ENCODE data around the gene ICAM1.

ICAM1 gene

GRCh38 chr19:10245189-10245939, 25.6 kb upstream of the ICAM1 start:
- DNase-seq (ENCODE audit: low read depth): no peak

GRCh38 chr19:10246511-10246910, 24.4 kb upstream of the ICAM1 start:
- no peak for DNase-seq (ENCODE audit: low read depth)

GRCh38 chr19:10251792-10252694, 18.9 kb upstream of the ICAM1 start, which contains the start of gene MRPL4:
TSS of gene MRPL4 (plus strand) at chr19:10252214. CDS start at chr19:10252254, 40 bp downstream.
- DNase-seq (ENCODE audit: low read depth): peak; percentile 89

GRCh38 chr19:10252707-10253106, 18.2 kb upstream of the ICAM1 start:
- no peak for DNase-seq (ENCODE audit: low read depth)

- DNase-seq (ENCODE audit: low read depth): no peak
These were observed 16.7 kb upstream of the ICAM1 start for GRCh38 chr19:10254244-10254643.

- DNase-seq (ENCODE audit: low read depth): no peak
These were observed 15.6 kb upstream of the ICAM1 start for GRCh38 chr19:10255358-10255757.

GRCh38 chr19:10256551-10256950, 14.4 kb upstream of the ICAM1 start:
- DNase-seq (ENCODE audit: low read depth): no peak

- DNase-seq (ENCODE audit: low read depth): no peak
These were observed 13.8 kb upstream of the ICAM1 start for GRCh38 chr19:10256970-10257615.

GRCh38 chr19:10258080-10258710, 12.7 kb upstream of the ICAM1 start:
- DNase-seq (ENCODE audit: low read depth): no peak

GRCh38 chr19:10259162-10259905, 11.6 kb upstream of the ICAM1 start:
- DNase-seq (ENCODE audit: low read depth): peak; percentile 74

- no peak for DNase-seq (ENCODE audit: low read depth)
These were observed 10.8 kb upstream of the ICAM1 start for GRCh38 chr19:10260141-10260584.

GRCh38 chr19:10262771-10263170, 8.1 kb upstream of the ICAM1 start:
- no peak for DNase-seq (ENCODE audit: low read depth)

- DNase-seq (ENCODE audit: low read depth): no peak
These were observed 4.2 kb upstream of the ICAM1 start for GRCh38 chr19:10266706-10267105.

GRCh38 chr19:10268071-10268470, 2.8 kb upstream of the ICAM1 start:
- DNase-seq (ENCODE audit: low read depth): no peak

- DNase-seq (ENCODE audit: low read depth): peak; percentile 74
These were observed 1.4 kb upstream of the ICAM1 start for GRCh38 chr19:10269333-10270179.

- DNase-seq (ENCODE audit: low read depth): peak; percentile 64
These were observed 722 bp upstream of the ICAM1 start for GRCh38 chr19:10270180-10270615.

GRCh38 chr19:10271543-10272086, 695 bp downstream of the ICAM1 start:
- DNase-seq (ENCODE audit: low read depth): peak; percentile 24

GRCh38 chr19:10274589-10274988, 3.7 kb downstream of the ICAM1 start:
- DNase-seq (ENCODE audit: low read depth): no peak

GRCh38 chr19:10277795-10278589, 7.1 kb downstream of the ICAM1 start:
- no peak for DNase-seq (ENCODE audit: low read depth)
